Medulla oblongata (tissue), 1 donor: ENCODE measurements around the gene TMEM255B.
A peak's percentile ranks its signal among the peaks of the same experiment; 100 is the strongest.

Source experiments
- DNase-seq: peaks from one replicate; pipeline ENCODE4 v3.0.0-alpha.2; 2015; ENCODE audit errors: extremely low spot score

TMEM255B gene

DNA sequence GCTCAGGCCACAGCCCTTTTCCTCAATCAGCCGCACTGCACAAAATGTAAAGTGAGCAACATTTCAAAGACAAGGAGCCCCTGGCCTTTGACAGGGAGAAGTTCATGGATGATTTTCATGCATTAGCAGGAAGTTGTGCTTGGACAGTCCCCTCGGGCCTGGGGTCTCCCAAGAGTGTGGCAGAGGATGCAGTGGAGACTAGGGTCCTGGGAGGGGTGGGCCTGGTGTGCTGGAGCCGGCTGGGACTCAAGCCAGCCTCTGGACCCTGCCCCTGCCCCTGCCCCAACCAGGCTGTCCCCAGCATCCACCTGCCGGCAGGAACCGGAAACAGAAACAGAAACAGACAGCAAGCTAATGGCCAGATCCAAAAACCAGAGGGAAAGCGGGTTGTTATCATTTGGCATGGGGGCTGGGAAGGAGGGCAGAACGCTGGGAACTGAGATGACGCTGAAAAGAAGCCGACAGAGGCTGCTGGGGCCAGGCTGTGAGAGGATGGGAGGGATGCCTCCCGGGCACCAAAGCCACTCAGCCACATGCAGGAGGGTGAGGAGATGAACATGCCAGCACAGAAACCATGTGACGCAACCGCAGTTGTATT is 102.5 kb downstream of the TMEM255B start:
- no peak for DNase-seq

DNA sequence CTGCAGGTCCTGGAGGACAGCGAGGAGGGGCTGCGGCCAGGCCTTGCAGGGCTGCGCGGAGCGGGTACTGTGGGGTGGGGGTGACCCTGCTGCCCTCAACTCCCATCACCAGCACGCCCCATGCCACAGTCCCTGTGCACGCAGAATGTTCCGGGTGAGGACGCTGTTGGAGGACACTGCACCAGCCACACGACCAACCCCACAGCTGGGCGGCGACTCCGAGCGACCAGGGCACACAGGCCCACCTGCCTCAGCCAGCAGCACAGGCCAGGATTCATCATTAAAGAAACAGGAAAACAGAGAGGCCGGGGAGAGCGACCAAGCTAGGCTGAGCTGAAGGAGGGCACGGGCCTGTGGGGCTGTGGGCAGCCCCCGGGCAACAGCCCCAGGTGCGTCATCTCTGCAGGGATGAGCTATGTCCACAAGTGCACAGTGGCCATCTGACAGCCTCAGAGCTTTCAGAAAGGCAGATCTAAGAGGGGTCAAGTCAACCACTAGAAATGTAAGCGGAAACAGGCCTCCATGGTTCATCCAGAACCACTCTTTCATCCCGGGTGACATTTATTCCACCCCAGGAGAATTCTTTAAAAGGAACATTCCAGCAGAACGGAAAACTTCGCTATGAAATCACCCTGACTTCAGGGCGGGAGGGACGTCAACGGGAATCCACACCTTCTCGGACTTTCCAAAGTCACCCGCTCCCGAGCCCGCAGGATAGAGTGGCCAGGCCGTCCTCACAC is 103.3 kb downstream of the TMEM255B start:
- no peak for DNase-seq

DNA sequence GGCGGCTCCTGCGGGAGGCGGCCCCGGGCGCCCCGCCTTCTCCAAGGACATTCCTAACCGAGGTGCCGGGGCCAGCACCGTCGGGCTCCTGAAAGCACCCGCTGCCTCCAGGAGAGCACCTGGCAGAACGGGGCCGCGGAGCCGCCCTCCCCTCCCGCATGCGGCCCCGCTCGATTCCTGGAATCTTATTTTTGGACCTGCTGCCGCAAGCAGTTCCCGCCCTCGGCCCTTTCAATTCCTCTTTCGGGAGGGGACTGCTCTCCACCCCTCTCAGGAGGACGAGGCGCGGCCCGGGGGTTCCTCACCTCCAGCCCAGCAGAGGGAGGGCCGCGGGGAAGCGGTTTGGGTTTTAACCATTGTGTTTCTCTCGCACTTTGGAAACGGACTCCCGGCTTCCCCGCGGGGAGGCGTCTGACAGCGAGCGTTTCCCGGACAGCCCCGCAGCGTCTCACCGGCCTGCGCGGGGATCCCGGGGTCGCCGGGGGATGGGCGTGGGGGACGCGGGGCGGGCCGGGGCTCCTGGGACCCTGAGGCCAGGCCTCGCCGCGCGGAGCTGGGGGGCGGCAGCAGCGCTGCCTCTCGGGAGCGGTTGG is 104.0 kb downstream of the TMEM255B start:
- peak; percentile 51 for DNase-seq

DNA sequence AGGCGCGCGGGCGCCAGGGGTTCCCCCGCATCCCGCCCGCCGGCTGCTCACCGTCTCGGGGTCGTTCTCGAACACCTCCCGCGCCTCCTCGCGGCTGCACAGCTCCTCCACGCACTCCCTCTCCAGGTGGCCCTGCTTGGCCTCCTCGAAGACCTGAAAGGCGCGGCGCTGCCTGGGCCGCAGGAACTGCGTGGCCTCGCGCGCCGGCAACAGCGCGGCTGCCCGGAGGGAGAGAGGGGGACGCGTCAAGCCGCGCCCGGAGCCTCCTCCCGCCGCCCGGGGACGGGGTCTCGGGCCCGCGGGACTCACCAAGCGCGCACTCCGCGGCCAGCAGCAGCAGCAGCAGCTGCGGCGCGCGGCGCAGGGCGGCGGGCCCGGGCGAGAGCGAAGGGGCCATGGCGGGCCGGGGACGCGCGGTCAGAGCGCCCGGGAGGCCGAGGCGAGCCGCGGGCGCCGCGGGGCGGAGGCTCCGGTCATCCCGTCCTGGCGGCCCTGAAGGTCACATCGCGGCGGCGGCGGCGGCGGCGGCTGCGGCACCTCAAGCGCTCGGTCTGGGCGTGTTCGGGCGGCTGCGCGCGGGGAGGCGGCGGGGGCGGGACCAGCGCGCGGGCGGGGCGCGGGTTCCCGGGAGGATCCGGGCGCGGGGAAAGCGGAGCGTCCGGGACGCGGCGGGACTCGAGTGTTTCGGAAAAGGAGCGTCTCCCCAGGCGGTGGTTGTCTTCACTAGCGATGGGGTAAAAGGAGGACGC is 104.7 kb downstream of the TMEM255B start, which contains the start of gene GAS6:
Gene GAS6 (minus strand): TSS at position 553 of the 749 bp plus-strand sequence. CDS start 156 bp downstream, at position 397.
- DNase-seq = no peak

DNA sequence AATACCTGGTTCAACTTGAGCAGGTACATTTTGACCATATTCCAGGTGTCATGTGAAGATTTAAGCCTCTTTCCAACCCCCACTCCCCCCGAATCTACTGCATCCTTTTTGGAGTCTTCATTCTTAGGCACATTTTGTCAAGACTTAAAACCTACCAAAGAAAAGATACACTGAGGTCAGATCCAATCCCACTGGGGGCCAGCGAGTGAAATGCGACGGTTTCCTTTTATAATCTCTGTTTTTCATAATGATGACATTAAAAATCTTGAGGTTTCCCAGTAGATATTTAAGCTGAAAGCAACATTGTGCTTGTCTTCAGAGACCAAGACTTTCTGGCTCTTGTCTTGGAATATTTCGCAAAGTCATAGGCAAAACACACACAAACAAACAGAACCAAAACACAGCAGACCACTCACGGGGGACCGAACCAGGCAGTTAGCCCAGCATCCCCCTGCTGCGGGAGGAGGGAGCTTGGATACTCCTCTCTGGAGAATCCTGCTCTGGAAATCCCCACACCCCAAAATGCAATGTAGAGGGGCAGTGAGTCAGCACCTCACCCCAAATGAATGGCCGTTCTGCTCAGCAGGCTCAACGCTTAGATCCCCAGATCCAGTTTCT is 105.4 kb downstream of the TMEM255B start:
- no peak for DNase-seq

DNA sequence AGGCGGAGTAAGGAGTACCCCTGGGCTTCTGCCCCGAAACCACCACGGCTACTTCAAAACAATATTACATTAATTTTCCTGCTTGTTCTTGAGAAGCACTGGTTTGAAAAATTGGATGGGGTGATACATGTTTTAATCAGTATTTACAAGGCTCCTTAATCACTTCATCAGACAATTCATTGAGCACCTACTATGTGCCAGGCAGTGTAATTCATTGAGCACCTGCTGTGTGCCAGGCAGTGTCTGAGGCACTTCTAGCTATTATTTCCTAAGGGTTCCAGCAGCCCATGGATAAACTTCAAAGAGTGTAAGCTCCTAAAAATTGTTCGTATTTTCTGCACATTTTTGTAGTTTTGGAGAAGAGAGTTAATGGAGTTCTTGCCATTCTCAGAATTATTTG is 106.4 kb downstream of the TMEM255B start:
- DNase-seq = no peak
